ENCODE results near the gene IPO11.

IPO11 gene

GRCh38 chr5:62412549-62413329 is at the start of gene IPO11:
Gene IPO11 (plus strand): TSS chr5:62412763. CDS start chr5:62437280, 24,517 bp downstream.
- peak; percentile 98 for DNase-seq

GRCh38 chr5:62369039-62369438 is 43.5 kb upstream of the IPO11 start:
- DNase-seq, result no peak

- DNase-seq, result no peak
Measured at GRCh38 chr5:62371409-62371808, 41.2 kb upstream of the IPO11 start.

GRCh38 chr5:62372600-62372999 is 40.0 kb upstream of the IPO11 start:
- no peak for DNase-seq

GRCh38 chr5:62373382-62373781 is 39.2 kb upstream of the IPO11 start:
- no peak for DNase-seq

GRCh38 chr5:62374090-62374489 is 38.5 kb upstream of the IPO11 start:
- DNase-seq, result no peak

GRCh38 chr5:62375627-62376026 is 36.9 kb upstream of the IPO11 start:
- DNase-seq, result no peak

- DNase-seq, result no peak
Measured at GRCh38 chr5:62376064-62376463, 36.5 kb upstream of the IPO11 start.

- DNase-seq, result no peak
Measured at GRCh38 chr5:62385131-62385530, 27.4 kb upstream of the IPO11 start.

GRCh38 chr5:62385816-62386400 is 26.7 kb upstream of the IPO11 start:
- no peak for DNase-seq

- no peak for DNase-seq
Measured at GRCh38 chr5:62386824-62387223, 25.7 kb upstream of the IPO11 start.

- no peak for DNase-seq
Measured at GRCh38 chr5:62395210-62395950, 17.2 kb upstream of the IPO11 start.

- DNase-seq, result peak; percentile 95
Measured at GRCh38 chr5:62403411-62404250, 8.9 kb upstream of the IPO11 start, which contains the start of gene DIMT1. Gene DIMT1 (minus strand): TSS chr5:62403905. CDS start chr5:62403772, 133 bp downstream.

- DNase-seq, result no peak
Measured at GRCh38 chr5:62413711-62414110, 1.1 kb downstream of the IPO11 start.

- no peak for DNase-seq
Measured at GRCh38 chr5:62418462-62419076, 6.0 kb downstream of the IPO11 start.

- DNase-seq, result no peak
Measured at GRCh38 chr5:62419609-62420008, 7.0 kb downstream of the IPO11 start.

GRCh38 chr5:62421414-62421813 is 8.9 kb downstream of the IPO11 start:
- no peak for DNase-seq

GRCh38 chr5:62424763-62425162 is 12.2 kb downstream of the IPO11 start:
- DNase-seq, result no peak

- DNase-seq, result no peak
Measured at GRCh38 chr5:62431735-62432620, 19.4 kb downstream of the IPO11 start.

GRCh38 chr5:62432621-62433064 is 20.1 kb downstream of the IPO11 start:
- no peak for DNase-seq

- DNase-seq, result no peak
Measured at GRCh38 chr5:62448528-62448927, 36.0 kb downstream of the IPO11 start.

Measured in NK-92 treated with Interleukin-12 subunit alpha and Interleukin-12 subunit beta, amount 100 ng/mL, for 24 hours (cell line).